Activated CD4-positive, alpha-beta T cell treated with anti-CD3 and anti-CD28 coated beads, Interleukin-10, Interleukin-2, amounts not matched to agents 100 ng/mL and 50 ng/mL, durations not matched to agents 16 hours and 8 hours (primary cell): ENCODE results near the gene TTC22.

Source experiments
- DNase-seq: peaks from one replicate; pipeline ENCODE4 v3.0.0-alpha.2; 2020

The TTC22 gene

DNA sequence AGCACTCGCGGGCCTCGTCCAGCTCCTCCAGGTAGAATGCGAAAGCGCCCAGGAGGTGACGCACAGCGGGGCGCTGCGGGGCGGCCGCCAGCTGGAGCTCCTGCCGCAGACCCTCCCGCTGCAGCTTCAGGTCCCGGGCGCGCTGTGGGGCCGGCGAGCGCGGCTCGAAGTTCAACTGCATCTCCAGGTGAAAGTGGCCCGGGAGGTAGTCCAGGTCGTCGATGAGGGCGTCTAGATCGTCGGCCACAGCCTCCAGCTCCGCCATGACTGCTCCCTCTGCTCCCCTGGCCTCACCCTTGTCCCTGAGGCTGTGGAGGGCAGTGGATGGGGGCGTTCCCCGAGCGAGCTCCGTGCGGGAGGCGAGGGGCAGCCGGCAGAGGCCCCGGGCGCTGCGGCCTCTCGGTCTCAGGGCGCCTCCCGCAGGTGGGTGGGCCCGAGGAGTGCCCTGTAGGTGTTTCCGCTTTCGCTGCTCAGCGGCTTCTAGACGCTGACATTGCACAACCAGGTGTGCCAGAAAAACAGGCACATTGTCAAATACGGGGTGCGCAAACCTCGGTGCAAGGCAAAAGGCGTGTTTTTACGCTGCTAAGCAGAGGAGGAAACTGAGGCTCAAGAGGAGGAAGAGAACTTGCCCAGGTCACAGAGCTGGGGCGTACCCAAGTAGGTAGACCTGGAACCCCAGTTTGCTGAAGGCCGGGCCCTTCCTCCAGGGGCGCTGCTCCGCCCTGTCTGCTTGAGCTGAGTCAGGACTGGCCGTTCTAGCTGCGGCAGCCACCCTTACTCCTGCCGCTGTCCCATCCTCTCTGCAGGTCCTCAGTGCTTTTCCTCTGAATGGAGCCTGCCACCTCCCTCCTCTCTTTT, at the start of gene TTC22:
TSS of gene TTC22 (minus strand) at position 425 of the 861 bp plus-strand sequence. CDS start at position 265, 160 bp downstream.
- DNase-seq = peak; percentile 83

DNA sequence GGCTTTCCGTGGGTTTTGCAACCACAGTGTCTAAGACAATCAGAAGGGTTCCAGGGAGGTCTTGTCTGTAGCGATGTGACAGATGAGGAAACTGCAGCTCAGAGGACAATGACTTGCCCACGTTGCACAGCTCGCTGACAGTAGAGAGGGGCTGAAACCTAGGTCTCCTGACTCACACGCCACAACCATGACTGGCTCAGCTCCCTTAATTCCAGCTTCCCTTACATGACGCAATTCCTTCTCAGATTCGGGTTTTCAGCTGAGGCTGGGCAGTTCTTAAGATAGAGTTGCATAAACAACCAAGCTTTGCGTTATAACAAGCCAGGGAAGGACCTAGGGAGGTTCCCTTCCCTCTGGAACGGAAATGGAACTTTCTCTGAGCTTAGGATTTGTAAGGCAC, 49.6 kb upstream of the TTC22 start:
- DNase-seq = no peak

DNA sequence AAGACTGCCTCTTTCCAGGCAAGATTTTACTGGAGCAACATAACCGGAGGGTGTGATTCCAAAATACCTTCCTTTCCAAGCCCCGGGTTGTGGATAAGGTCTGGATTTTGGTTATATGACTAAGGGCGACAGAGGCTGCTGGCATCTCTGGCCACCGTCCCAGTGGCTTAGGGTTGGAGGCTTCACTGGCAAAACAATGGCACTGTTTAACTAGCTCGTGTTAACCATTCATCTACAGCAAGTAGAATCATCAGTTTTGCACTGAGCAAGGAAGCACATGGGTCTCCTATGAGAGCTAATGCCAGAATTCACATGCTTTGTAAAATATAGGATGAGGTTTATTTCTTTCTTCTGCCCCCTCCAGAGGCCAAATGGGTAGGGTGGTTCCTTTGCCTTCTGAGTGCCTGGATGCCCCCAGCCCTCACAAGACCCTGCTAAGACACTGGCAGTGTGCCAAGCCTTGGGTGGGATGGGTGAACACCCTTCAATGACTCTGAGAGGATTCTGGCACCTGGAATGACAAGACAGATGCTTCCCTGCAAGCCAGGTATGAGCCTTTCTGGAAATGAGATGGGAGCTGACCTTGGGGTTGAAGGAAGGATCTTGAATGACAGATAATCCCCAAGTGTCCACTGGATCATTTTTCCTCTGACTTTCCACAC, 49.1 kb upstream of the TTC22 start:
- DNase-seq = no peak

DNA sequence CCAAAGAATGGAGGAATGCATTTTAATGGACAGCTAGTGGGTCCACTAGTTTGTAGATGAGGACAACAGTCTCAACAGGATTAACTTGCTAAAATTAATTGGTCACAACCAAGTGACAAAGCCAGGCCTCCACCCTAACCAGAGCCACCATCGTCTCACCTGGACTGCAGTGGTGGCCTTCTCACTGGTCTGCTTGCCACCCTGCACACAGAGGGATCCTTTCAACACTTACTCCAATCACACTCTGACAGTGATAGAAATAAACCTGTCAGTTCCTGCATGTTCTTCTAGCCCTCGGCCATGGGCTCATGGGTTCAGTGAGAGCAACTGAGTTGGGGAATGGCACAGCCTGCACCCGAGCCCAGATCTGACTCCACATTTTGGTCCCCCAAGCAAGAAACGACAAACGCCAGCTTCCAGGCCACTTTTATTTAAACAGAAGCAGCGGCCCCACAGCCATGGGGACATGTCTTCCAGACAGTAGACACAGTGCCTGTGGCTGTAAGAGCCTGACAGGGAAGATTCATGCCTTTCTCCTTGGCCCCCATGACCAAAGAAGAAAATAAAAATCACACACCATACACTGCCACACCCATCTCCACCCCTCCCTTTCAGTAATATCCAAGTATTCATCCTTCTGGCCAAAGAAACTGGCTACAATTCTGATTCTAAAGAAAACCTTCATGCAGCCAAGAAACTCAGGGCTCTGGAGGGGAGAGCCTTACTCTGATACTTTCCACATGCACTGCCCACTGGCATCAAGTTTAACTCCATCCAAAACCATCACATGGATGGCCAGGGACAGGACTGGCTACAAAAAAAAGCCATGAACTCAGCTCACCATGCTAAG, 48.3 kb upstream of the TTC22 start:
- no peak for DNase-seq

DNA sequence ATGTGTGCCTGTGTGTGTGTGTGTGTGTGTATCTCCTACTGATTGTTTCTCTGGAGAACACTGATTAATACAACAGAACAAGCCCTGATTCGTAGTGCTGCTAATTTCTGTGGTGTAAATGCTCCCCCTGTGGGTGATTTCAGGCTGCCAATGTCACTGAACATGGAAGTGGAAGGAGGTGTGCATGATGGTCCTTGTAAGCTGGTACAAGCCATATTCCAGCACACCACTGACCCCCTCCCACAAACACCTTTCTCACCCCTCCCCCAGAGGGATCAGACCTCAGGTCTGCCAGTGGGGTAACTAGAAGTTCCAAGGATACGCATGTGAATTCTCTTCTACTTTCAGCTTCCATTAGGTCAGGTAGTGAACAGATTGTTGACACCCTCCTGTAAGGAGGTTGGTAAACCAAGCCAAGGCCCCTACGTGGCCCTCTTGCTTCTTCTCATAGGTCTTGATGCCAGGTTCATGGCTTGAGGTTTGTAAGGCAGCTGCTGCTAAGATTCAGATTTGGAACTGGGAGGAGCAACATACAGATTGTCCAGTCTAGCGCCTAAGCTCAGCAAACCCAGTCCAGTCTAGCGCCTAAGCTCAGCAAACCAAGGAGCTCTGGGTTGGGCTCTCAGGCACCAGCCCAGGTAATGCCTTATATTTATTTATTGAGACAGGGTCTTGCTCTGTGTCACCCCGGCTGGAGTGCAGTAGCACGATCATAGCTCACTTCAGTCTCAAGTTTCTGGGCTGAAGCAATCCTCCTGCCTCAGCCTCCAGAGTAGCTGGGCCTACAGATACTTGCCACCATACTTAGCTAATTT, 47.2 kb upstream of the TTC22 start:
- DNase-seq = no peak

DNA sequence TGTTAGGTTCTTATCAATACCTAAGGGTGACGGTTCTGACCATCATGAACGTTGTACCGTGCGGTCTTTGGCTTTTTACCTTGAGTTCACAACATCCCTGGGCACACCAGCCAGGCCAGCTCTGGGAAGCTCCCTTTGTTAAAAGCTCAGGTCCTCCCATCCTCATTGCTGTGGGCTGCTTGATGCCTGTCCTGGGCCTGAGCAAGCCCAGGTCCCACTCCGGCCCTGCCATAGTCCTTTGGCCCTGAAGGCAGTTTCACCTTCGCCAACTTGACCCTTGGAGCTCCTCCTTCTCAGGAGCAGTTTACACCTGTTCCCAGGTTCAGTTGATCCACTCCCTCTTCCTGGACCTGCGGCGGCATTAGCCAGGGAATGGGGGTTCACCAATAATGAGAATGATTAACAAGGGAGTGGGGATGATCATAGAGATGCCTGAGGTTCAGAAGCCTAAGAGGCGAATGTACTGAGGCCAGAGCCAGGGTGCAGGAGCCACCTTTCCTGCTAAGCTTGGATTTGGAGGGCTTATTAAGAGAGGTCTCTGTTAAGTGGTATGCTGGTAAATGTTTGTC, 45.7 kb upstream of the TTC22 start:
- no peak for DNase-seq

DNA sequence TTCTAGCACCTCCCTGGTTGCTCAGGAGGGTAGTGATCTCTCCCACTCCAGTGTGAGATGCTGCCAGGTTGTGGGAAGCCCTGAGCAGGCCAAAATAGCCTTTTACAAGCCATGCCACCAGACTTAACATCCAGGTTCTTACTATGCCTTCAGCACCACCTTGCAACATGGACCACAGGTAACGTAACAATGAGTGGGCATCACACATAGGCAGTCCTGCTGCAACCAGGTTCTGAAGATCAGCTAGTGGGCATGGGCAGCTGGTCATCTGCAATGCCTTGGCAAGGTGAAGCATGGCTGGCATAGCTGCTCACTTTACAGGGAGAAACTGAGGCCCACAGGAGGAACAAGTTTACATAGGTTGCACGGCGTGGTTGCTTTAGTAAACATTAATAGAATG, 45.2 kb upstream of the TTC22 start:
- no peak for DNase-seq

DNA sequence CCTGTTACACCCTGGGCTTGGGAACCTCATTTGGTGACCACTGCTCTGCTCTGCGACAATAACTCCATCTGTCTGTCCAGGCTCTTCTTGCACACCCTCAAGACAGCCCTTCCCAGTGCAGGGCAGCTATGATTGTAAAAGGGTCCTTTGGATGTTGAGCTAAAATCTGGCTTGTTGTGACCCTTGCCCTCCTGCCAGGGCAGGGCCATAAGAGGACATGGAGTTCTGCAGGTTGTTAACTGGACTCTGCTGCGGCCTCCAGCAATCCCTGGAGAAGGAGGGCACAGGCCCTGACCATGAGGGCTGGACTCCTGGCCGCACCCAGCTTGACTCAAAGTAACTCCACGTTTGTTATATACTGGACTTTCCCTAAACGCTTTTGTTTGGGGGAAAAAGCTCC, 44.6 kb upstream of the TTC22 start:
- no peak for DNase-seq

DNA sequence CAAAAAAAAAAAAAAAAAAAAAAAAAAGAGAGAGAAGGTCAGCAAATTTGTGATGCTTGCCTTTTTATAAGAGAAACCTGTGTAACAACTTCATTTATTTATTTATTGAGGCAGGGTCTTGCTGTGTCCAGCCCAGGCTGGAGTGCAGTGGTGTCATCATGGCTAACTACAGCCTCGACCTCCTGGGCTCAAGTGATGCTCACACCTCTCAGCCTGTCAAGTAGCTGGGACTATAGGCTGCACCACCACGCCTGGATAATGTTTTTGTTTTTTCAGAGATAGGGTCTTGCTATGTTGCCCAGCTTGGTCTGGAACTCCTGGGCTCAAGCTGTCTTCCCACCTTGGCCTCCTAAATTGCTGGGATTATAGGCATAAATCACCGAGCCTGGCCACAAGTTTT, 43.4 kb upstream of the TTC22 start:
- no peak for DNase-seq

DNA sequence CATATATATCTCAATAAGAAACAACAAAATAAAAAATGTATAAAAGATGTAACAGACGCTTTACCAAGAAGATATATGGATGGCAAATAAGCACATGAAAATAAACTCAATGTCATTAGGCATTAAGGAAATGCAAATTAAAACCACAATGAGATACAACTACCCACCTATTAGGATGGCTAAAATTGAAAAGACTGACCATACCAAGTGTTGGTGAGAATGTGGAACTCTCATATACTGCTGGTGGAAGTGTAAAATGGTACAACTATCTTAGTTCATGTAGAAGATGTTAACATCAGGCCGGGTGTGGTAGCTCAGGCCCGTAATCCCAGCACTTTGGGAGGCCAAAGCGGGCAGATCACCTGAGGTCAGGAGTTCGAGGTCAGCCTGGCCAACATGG, 42.3 kb upstream of the TTC22 start:
- no peak for DNase-seq

DNA sequence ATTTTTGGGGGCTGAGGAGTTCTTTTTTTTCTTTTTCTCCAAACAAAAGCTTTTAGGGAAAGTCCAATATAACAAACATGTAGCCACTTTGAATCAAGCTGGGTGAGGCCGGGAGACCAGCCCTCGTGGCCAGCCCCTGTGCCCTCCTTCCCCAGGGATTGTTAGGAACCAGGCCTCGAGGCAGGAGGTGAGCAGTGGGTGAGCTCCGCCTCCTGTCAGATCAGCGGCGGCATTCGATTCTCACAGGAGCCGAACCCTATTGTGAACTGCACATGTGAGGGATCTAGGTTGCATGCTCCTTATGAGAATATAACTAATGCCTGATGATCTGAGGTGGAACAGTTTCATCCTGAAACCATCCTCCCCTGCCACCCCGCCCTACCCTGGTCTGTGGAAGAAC, 41.8 kb upstream of the TTC22 start:
- DNase-seq = no peak

DNA sequence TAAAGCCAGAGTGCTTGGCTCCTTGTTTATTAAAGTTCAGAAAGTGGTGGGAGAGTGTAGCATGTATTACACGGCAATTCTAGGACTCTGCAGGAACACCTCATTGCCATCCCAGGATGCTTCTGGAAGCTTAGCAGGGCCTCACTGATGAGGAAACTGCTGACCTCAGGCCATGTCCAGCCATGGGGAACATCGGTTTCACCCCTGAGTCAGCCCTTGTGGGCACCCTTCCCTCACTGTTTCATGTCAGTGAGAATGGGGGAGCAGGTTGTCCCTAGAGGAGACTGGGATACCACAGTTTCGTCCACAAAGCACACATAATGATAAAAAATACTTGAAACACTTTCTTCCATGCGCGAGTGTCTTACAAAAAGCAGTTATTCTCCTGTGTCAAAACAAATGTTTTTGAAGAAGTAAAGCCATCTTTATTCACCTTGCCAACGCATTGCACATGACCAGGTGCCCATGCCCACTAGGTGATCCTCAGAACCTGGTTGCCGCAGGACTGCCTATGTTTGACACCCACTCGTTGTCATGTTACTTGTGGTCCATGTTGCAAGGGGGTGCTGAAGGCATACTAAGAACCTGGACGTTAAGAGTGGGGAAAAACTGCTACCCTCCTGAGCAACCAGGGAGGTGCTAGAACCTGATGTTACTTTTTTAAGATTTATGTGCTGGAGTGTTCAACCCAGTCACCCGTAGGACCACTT, 41.2 kb upstream of the TTC22 start:
- no peak for DNase-seq

DNA sequence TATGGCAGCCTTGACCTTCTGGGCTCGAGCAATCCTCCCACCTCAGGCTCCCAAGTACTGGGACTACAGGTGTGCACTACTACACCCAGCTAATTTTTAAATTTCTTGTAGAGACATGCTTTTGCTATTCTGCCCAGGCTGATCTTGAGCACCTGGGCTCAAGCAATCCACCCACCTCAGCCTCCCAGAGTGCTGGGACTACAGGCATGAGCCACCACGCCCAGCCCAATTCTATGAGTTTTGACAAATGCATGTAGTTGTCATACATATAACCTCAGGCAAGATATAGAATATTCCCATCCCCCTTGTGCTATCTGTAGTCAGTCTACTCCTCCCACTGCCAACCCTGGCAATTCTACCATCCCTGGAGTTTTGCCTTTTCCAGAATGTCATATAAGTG, 38.7 kb upstream of the TTC22 start:
- DNase-seq = no peak

DNA sequence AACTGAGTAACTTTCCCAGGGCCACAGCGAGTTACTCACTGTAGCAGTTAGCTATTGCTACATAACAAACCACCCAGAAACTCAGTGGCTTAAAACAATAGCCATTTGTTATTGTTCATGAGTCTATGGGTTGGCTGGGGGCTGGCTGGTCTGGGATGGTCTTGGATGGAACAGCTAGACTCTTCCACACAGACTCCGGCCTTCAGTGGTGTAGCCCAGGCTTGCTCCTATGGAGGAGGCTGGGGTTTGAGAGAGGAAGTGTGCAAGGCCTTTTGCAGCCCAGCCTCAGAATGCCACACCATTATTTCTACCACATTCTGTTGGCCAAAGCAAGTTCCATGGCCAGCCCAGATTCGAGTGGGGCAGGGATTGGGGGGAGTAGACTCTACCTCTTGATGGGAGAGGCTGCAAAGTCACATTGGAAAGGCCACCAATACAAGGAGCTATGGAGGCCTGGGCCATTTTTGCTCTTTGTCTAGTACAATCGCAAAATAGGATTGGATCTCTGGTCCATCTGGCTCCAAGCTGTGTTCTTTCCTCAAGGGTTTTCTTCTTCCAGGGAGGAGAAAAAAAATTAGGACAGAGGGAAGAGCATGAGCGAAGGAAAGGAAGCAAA, 37.5 kb upstream of the TTC22 start:
- DNase-seq = no peak

DNA sequence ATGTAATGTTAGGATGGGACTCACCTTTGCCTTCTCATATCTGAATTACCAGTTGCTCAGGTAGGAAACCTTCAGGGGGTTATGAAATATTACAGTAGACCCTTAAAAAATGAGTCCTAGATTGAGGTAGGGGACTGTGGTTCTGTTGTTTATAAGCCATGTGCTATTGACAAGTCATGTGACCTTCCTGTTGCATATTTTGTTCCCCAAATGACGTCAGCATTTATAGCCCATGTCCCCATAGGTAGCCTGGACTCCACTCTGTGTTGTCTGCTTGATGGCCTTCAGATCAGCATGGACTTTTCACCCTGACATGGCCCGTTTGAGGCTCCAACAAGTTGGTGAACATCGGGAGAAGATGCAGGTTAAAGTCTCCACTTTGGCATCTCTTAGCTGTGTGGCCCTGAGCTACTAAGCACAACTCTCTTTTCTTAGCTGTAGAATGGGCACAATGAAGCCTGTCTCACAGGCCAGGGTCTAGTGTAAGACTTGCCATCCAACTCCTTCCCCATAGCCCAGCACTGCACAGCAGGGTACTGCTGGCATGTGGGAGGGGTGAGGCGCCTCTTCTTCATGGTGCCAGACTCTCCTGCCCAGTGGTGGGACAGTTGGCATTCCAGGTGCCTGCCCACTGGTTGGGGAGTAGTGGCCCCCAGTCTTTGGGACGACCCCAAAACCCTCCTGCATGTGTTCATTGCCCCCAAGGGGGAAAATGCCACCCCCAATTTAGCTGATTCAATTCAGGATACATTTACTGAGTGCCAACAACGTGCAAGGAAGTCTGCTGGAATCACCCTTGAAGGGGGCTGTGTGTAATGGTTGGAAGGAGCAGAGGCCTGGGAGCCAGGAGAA, 36.1 kb upstream of the TTC22 start:
- DNase-seq = no peak

DNA sequence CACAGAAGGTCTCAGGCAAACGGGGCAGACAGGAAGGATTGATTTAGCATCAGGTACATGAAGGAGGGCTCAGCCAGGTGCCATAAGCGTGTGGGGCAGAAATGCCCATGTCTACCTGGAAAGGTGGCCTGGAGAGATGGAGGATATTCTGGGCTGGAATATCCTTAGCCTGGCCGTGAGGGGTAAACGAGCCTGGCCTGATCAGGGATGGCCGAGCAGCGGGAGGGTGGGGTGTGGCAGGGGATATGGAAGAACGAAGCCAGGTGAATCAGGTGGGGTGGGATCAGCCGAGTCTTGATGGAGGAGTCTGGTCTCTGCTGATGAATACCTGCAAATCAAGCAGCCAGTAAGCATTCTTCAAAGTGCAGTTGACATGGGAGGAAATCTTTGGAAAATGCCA, 35.5 kb upstream of the TTC22 start:
- DNase-seq = no peak

DNA sequence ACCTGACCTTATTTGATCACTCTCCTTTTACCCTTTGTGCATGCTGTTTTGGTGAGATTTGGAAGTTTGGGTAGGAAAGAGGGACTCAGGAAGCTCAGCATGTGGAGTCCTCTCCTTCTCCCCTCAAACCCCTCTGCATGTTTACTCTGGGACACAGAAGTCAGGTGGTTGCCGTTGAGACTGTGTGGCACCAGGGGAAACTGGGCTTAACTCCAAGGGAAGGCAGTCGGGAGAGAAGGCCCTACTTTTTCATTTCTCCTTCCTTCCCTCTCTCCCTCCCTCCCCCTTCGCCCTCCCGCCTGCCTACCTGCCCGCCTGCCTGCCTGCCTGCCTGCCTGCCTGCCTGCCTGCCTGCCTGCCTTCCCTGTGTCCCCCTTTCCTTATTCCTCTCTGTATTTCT, 34.8 kb upstream of the TTC22 start:
- DNase-seq = no peak

DNA sequence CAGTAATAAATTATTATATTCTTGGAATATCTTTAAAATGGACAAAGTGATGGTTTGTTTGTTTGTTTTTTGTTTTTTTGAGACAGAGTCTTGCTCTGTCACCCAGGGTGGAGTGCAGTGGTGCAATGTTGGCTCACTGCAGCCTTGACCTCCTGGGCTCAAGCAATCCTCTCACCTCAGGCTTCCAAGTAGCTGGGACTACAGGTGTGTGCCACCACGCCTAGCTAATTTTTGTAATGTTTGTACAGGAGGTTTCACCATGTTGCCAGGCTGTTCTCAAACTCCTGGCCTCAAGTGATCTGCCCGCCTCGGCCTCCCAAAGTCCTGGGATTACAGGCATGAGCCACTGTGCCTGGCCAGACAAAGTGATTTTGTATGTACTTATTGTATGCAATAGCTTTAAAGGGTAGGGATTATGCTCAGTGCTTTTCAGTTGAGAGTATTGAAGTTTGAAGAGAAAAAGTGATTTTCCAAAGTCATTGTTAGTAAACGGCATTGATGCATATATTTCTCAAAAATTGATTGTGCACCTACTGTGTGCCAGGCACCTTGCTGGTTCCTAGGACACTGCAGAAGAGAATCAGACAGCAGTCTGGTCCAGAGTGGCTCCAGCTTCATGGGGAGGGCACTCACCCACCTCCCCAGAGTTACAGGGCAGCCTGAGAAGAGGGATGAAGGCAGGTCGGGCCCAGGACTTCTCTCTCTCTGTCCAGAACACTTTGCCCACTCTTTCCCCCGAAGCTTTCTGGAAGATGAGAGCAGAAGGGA, 34.2 kb upstream of the TTC22 start:
- no peak for DNase-seq

DNA sequence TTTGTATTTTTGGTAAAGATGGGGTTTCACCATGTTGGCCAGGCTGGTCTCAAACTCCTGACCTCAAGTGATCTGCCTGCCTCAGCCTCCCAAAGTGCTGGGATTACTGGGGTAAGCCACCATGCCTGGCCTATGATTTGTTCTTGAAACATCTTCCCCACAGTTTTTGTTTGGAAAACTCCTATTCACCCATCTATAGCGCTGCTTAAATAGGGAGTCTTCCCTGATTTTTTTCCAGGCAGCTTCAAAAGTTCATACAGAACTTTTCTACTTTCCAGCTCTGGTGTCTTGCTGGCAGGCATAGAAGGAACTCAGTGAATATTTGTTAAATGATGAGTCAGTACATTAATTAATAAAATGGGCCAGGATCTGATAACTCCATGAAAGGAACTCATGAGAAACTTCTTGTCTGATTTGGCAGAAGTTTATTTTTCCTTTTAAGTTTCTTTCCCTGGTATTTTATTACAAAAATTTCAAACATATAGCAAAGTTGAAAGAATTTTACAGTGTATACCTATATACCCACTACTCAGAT, 33.0 kb upstream of the TTC22 start:
- DNase-seq = no peak
